ENCODE results near the gene TCIRG1.

The TCIRG1 gene

DNA sequence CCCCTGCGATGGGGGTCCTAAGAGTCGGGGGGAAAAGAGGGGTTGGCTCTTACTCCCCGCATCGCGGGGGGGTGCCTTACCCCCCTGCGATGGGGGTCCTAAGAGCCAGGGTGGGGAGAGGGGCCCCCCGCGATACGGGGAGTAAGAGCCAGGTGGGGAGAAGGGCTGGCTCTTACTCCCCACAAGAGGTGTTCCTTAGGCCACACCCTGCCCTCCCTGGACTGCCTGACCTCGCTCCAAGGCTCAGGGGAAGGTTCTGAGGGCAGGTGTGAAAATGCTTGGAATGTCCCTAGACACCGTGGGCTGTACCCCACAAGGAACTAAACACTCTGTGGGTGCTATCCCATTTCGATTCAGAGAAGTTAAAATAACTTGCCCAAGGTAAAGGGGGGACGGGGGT is 42.8 kb upstream of the TCIRG1 start:
- Histone ChIP-seq H3K4me1 (ENCODE audit: control insufficient read depth in 1 of 2, insufficient read depth in 1 of 2, low read depth in 1 of 2, low read length in 1 of 2) (peaks cover 5 to 6% of the 10 kb centered on the region in 2 experiments), H3K27me3 (peaks cover 4% of the 10 kb centered on the region), H3K9me3 (no peaks in the 10 kb centered on the region), H3K36me3 (peaks cover 81% of the 10 kb centered on the region), H3K27ac (no peak overlapping the region), H3K4me3 (ENCODE audit: low read depth in 1 of 2, low read length in 1 of 2) (no peak overlapping the region)
- TF ChIP-seq, protein P1, sequence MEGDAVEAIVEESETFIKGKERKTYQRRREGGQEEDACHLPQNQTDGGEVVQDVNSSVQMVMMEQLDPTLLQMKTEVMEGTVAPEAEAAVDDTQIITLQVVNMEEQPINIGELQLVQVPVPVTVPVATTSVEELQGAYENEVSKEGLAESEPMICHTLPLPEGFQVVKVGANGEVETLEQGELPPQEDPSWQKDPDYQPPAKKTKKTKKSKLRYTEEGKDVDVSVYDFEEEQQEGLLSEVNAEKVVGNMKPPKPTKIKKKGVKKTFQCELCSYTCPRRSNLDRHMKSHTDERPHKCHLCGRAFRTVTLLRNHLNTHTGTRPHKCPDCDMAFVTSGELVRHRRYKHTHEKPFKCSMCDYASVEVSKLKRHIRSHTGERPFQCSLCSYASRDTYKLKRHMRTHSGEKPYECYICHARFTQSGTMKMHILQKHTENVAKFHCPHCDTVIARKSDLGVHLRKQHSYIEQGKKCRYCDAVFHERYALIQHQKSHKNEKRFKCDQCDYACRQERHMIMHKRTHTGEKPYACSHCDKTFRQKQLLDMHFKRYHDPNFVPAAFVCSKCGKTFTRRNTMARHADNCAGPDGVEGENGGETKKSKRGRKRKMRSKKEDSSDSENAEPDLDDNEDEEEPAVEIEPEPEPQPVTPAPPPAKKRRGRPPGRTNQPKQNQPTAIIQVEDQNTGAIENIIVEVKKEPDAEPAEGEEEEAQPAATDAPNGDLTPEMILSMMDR (IDR thresholded peaks at IDR 0.05) = no peak

DNA sequence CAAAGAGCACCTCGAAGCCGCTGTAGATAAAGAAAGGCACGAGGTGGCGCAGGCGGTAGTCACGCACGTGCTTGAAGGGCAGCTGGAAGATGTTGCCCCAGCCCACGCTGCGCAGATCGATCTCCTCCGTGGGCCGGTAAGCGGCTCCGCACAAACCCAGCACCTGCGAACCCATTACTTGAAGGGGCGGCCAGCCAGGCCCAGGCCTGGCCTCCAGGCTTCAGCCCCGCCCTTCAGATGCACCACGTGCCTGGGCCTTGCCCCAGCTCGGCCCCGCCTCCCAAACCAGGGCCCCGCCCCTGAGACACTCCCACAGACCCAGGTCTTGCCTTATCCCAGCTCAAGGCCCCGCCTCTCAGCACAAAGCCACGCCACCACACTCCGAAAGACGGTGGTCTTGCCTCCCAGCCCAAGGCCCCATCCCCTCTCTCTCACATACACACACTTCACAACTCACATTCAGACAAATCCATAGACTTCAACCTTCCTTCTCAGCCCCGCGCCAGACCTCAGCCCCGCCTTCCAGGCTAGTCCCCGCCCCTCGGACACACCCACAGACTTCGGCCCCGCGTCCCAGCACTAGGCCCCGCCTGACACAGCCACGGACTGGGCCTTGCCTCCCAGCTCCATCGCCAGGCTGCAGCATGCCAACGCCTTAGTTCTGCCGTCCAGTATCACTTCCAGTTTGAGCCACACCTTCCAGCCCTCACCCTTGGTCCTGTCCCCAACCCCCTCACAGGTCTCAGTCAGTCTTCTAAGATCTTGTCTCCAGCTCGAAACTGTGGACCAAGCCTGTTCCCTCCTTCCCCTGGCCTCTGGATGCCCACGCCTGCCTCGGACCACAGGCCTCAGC is 42.0 kb upstream of the TCIRG1 start:
- TF ChIP-seq, protein P1 (IDR thresholded peaks at IDR 0.05) = no peak
- Histone ChIP-seq H3K27ac (no peak overlapping the region), H3K4me1 (ENCODE audit: control insufficient read depth in 1 of 2, insufficient read depth in 1 of 2, low read depth in 1 of 2, low read length in 1 of 2) (peaks cover 8% of the 10 kb centered on the region in 2 experiments), H3K36me3 (peaks cover 73% of the 10 kb centered on the region), H3K4me3 (ENCODE audit: low read depth in 1 of 2, low read length in 1 of 2) (no peak overlapping the region), H3K27me3 (peaks cover under 1% of the 10 kb centered on the region), H3K9me3 (no peaks in the 10 kb centered on the region)

DNA sequence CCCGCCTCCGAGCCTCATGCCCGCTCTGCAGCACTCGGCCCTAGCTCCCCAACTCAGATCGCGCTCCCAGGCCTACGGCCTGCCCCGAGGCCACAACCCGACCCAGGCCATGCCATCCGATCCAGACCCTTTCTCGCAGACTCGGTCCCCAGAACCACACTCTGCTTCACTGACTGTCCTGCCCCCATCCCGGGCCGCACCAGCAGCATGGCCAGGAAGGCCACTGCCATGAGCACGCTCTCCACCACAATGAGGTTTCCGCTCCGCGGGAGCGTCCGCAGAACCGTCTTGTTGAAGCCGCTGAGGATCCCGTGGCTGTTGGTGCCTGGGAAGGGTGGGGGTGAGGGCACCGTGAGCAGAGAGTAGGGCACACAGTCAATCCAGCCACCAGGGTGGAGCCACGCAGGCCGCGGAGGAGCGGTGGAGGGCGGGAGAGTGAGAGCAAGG is 41.3 kb upstream of the TCIRG1 start:
- TF ChIP-seq, protein P1 (IDR thresholded peaks at IDR 0.05) = no peak
- no peak overlapping the region for H3K4me3 ChIP-seq (ENCODE audit: low read depth in 1 of 2, low read length in 1 of 2)
- no peaks in the 10 kb centered on the region for H3K27me3 ChIP-seq
- H3K36me3 ChIP-seq = peaks cover 72% of the 10 kb centered on the region
- H3K27ac ChIP-seq = no peak overlapping the region
- H3K4me1 ChIP-seq (ENCODE audit: control insufficient read depth in 1 of 2, insufficient read depth in 1 of 2, low read depth in 1 of 2, low read length in 1 of 2) = peaks cover 15% of the 10 kb centered on the region in 2 experiments
- H3K9me3 ChIP-seq = no peaks in the 10 kb centered on the region

DNA sequence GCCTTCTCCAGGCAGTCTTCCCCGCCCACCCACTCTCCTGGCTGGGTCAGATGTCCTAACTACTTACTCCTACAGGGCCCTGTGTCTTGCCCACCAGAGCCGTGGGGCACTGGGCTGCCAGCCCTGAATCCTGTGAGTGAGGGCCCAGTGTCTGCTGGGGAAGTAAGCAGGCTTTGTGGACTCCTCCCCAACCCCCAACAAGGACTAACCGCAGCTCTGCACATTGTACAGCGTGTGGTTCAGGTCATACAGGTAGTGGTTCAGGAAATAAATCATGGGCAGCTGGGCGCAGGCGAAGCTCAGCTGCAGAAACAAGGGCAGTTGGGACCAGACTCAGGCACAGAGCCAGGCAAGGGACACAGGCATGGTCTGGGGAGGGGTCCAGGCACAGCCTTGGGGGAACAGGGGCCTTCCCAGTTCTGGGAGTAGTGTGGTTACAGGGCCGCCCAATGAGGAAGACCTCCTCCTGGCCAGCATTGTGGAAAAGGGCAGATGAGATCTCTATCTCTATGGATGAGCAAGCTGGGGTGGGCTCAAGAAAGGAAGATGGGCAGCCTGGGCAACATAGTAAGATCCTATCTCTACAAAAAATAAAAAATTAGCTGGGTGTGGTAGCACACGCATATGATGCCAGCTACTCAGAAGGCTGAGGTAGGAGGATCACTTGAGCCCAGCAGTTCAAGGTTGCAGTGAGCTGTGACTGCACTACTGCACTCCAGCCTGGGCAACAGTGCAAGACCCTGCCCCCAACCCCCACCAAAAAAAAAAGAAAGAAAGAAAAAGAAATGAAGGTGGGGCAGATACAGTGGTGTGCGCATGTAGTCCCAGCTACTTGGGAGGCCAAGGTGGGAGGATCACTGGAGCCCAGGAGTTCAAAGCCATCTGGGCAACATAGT is 40.4 kb upstream of the TCIRG1 start:
- Histone ChIP-seq H3K4me3 (ENCODE audit: low read depth in 1 of 2, low read length in 1 of 2) (no peak overlapping the region), H3K9me3 (no peaks in the 10 kb centered on the region), H3K27ac (no peak overlapping the region), H3K36me3 (peaks cover 64% of the 10 kb centered on the region), H3K27me3 (no peaks in the 10 kb centered on the region), H3K4me1 (ENCODE audit: control insufficient read depth in 1 of 2, insufficient read depth in 1 of 2, low read depth in 1 of 2, low read length in 1 of 2) (peaks cover 22 to 24% of the 10 kb centered on the region in 2 experiments)
- TF ChIP-seq, protein P1 (IDR thresholded peaks at IDR 0.05) = no peak

DNA sequence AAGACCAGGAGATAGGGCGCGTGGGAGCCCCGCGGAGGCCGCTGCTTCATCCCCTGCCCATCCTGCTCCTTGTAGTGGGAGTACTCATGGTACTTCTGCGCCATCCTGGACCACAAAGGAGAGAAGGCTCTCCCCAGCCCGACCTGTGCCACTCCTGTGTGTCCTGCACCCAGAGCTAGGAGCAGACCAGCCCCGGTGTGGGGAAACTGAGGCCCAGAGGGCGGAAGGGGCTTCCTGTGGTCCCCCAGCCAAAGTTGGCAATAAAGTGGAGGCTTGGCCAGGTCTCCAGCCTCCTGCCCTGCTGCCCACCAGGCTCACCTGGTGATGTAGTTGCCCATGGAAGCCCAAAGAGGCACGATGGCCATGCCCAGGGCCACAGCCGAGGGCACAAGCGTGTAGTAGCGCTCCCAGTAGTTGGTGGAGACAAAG is 39.6 kb upstream of the TCIRG1 start:
- H3K9me3 ChIP-seq = no peaks in the 10 kb centered on the region
- H3K27me3 ChIP-seq = no peaks in the 10 kb centered on the region
- H3K27ac ChIP-seq = no peak overlapping the region
- TF ChIP-seq, protein P1 (IDR thresholded peaks at IDR 0.05) = no peak
- H3K4me1 ChIP-seq (ENCODE audit: control insufficient read depth in 1 of 2, insufficient read depth in 1 of 2, low read depth in 1 of 2, low read length in 1 of 2) = peaks cover 24 to 25% of the 10 kb centered on the region in 2 experiments
- H3K36me3 ChIP-seq = peaks cover 58% of the 10 kb centered on the region
- no peak overlapping the region for H3K4me3 ChIP-seq (ENCODE audit: low read depth in 1 of 2, low read length in 1 of 2)
